Peyer's patch (tissue), 4 donors: Measurements from ENCODE around the gene LTBP1.

Source experiments
- POLR2A ChIP-seq, 2 donors: fragments of 450-650 bp; IDR thresholded peaks; one replicate each; pipeline ENCODE4 v1.5.1; 2017; ENCODE audit warnings: antibody characterized with exemption in 2 of 2, mild to moderate bottlenecking in 2 of 2, moderate library complexity in 2 of 2
- TF ChIP-seq, protein P1 (sequence below), 6 experiments: fragments of 450-650 bp in 4 of 6; fragments of 200-600 bp in 2 of 6; sonication (generic) in 1 of 6; IDR thresholded peaks; one replicate each; pipeline ENCODE4 v1.5.1; 2017 to 2019; ENCODE audit warnings: antibody characterized with exemption in 6 of 6, mild to moderate bottlenecking in 3 of 6, moderate library complexity in 1 of 6

DNA sequence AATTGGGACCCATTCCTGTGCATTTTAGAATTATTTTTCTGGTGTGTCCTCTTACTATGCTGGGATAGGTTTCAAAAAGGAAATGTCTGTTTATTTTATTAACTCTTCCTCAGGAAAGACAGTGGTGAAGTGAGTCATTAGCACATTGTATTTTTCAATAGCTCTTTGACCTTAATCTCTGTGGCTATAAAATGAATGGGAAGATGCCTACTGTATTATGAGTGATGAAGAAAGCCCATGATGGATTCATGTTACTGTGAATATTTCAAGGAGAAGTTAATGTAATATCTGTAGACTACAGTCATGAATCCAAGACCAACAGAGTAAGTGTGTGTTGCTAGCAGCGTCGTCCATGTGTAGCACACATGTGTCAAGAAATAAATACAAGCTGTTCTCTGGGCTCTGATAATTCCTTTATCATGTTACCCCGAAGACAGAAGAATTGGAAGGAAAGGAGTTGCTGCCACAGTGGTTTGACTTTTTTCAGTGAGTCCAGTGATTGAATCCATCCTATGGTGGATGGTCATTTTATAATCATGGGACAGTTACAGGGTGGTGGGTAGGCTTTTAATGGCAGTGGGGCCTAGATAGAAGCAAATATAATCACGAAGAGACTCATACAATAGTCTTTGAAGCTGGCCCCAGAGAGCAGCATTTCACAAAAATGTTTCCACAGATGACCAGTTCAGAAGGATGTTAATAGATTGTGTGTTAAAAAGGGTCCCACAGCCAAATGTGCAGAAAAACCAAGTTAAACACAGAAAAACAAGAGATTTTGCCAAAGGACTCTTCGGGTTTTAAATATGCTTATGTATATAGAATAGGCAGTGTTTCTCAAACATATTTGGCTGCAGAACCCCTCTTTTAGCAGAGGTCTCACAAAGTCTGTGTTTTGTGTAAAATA, 290.0 kb downstream of the LTBP1 start:
- TF ChIP-seq, protein P1, sequence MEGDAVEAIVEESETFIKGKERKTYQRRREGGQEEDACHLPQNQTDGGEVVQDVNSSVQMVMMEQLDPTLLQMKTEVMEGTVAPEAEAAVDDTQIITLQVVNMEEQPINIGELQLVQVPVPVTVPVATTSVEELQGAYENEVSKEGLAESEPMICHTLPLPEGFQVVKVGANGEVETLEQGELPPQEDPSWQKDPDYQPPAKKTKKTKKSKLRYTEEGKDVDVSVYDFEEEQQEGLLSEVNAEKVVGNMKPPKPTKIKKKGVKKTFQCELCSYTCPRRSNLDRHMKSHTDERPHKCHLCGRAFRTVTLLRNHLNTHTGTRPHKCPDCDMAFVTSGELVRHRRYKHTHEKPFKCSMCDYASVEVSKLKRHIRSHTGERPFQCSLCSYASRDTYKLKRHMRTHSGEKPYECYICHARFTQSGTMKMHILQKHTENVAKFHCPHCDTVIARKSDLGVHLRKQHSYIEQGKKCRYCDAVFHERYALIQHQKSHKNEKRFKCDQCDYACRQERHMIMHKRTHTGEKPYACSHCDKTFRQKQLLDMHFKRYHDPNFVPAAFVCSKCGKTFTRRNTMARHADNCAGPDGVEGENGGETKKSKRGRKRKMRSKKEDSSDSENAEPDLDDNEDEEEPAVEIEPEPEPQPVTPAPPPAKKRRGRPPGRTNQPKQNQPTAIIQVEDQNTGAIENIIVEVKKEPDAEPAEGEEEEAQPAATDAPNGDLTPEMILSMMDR (IDR thresholded peaks at IDR 0.05): no peak
- no peak for TF ChIP-seq POLR2A (IDR thresholded peaks at IDR 0.05)
